Osteoblast (primary cell): ENCODE measurements around the gene ASMTL. TPM values are rescaled to one million over a fixed set of nuclear protein-coding genes. Genes with fewer than 3 reads are reported as not detected.

Experiments used
- DNase-seq: peaks from one replicate; pipeline ENCODE4 v3.0.0; 2011; ENCODE audit warnings: low spot score, mixed read lengths; ENCODE audit not compliant: insufficient read length; ENCODE audit errors: missing footprints
- H2AFZ ChIP-seq: 2 replicates; pipeline ENCODE4 v1.6.0; 2011; ENCODE audit warnings: mild to moderate bottlenecking, low read length
- H3K27ac ChIP-seq: 2 replicates; pipeline ENCODE4 v1.5.1; 2011; ENCODE audit warnings: mild to moderate bottlenecking, low read depth, low read length, moderate library complexity
- H3K27me3 ChIP-seq: 2 replicates; pipeline ENCODE4 v1.6.0; 2012; ENCODE audit warnings: mild to moderate bottlenecking, control low read depth, inconsistent platforms, low read length, moderate library complexity; ENCODE audit not compliant: insufficient read depth
- H3K36me3 ChIP-seq: 2 replicates; pipeline ENCODE4 v1.5.1; 2011; ENCODE audit warnings: mild to moderate bottlenecking, low read length, control low read depth, moderate library complexity; ENCODE audit not compliant: insufficient read depth
- H3K4me1 ChIP-seq: 2 replicates; pipeline ENCODE4 v1.5.1; 2011; ENCODE audit warnings: mild to moderate bottlenecking, low read length, control low read depth, moderate library complexity; ENCODE audit not compliant: insufficient read depth
- H3K4me2 ChIP-seq: 2 replicates; pipeline ENCODE4 v1.6.0; 2011; ENCODE audit warnings: mild to moderate bottlenecking, low read length; ENCODE audit not compliant: insufficient read depth
- H3K4me3 ChIP-seq: fragments of 200-600 bp; sonication (generic); 3 replicates; pipeline ENCODE4 v1.5.1; 2012; ENCODE audit warnings: mild to moderate bottlenecking, low read length, inconsistent platforms; ENCODE audit not compliant: insufficient read depth
- H3K79me2 ChIP-seq: 2 replicates; pipeline ENCODE4 v1.6.0; 2012; ENCODE audit warnings: mild to moderate bottlenecking, low read length, control low read depth, inconsistent platforms; ENCODE audit not compliant: insufficient read depth
- H3K9me3 ChIP-seq: 2 replicates; pipeline ENCODE4 v1.5.1; 2011; ENCODE audit warnings: low read depth, low read length, control low read depth
- H4K20me1 ChIP-seq: 2 replicates; pipeline ENCODE4 v1.6.0; 2012; ENCODE audit warnings: mild to moderate bottlenecking, low read length, control low read depth; ENCODE audit not compliant: insufficient read depth
- total RNA-seq: library from RNA; depleted of rRNA; stranded (reverse); fragments of >200 nt; gene quantifications from 2 replicates; pipeline ENCODE4 v1.2.3, GENCODE V29; 2012
- TF ChIP-seq, protein P1 (sequence below): IDR thresholded peaks from 2 replicates; pipeline ENCODE4 v1.5.1; 2011; ENCODE audit warnings: mild to moderate bottlenecking, low read depth, low read length, moderate library complexity; ENCODE audit errors: extremely low read depth

ASMTL gene
- total RNA-seq, 1 donor: 24.6 TPM

- Histone ChIP-seq H2AFZ (no peak overlapping the region), H3K4me1 (peaks cover 35% of the 10 kb centered on the region), H3K4me3 (peak overlapping the region; percentile 100), H4K20me1 (peaks cover 69% of the 10 kb centered on the region), H3K27me3 (no peaks in the 10 kb centered on the region), H3K4me2 (peak overlapping the region; percentile 100), H3K79me2 (peaks cover 68% of the 10 kb centered on the region), H3K27ac (peak overlapping the region; percentile 95), H3K9me3 (no peaks in the 10 kb centered on the region), H3K36me3 (peaks cover 53% of the 10 kb centered on the region)
- DNase-seq: no peak
- TF ChIP-seq, protein P1, sequence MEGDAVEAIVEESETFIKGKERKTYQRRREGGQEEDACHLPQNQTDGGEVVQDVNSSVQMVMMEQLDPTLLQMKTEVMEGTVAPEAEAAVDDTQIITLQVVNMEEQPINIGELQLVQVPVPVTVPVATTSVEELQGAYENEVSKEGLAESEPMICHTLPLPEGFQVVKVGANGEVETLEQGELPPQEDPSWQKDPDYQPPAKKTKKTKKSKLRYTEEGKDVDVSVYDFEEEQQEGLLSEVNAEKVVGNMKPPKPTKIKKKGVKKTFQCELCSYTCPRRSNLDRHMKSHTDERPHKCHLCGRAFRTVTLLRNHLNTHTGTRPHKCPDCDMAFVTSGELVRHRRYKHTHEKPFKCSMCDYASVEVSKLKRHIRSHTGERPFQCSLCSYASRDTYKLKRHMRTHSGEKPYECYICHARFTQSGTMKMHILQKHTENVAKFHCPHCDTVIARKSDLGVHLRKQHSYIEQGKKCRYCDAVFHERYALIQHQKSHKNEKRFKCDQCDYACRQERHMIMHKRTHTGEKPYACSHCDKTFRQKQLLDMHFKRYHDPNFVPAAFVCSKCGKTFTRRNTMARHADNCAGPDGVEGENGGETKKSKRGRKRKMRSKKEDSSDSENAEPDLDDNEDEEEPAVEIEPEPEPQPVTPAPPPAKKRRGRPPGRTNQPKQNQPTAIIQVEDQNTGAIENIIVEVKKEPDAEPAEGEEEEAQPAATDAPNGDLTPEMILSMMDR: no peak
Measured at GRCh38 chrX:1390621-1391369, 61.9 kb downstream of the ASMTL start.

- Histone ChIP-seq H3K27ac (no peak overlapping the region), H3K79me2 (peaks cover 63% of the 10 kb centered on the region), H4K20me1 (peaks cover 67% of the 10 kb centered on the region), H3K27me3 (no peaks in the 10 kb centered on the region), H3K4me2 (no peak overlapping the region), H3K36me3 (peaks cover 61% of the 10 kb centered on the region), H2AFZ (no peak overlapping the region), H3K4me3 (no peak overlapping the region), H3K4me1 (peaks cover 30% of the 10 kb centered on the region), H3K9me3 (no peaks in the 10 kb centered on the region)
- DNase-seq: no peak
- TF ChIP-seq, protein P1: no peak
Measured at GRCh38 chrX:1389993-1390285, 62.8 kb downstream of the ASMTL start.

GRCh38 chrX:1389181-1389992 lies 63.3 kb downstream of the ASMTL start:
- Histone ChIP-seq H3K9me3 (no peaks in the 10 kb centered on the region), H3K79me2 (peaks cover 62% of the 10 kb centered on the region), H3K27me3 (no peaks in the 10 kb centered on the region), H3K27ac (no peak overlapping the region), H4K20me1 (peaks cover 68% of the 10 kb centered on the region), H3K36me3 (peaks cover 66% of the 10 kb centered on the region), H3K4me2 (no peak overlapping the region), H3K4me1 (peaks cover 25% of the 10 kb centered on the region), H3K4me3 (no peak overlapping the region), H2AFZ (no peak overlapping the region)
- peak; percentile 75 for DNase-seq
- TF ChIP-seq, protein P1: no peak

GRCh38 chrX:1388651-1389050 lies 64.1 kb downstream of the ASMTL start:
- H3K4me2 ChIP-seq: no peak overlapping the region

More at GRCh38 chrX:1388651-1389050, 64.1 kb downstream of the ASMTL start:
- H3K9me3 ChIP-seq: no peaks in the 10 kb centered on the region
- DNase-seq: no peak
- no peak overlapping the region for H2AFZ ChIP-seq
- H3K79me2 ChIP-seq: peaks cover 58% of the 10 kb centered on the region
- peaks cover 69% of the 10 kb centered on the region for H4K20me1 ChIP-seq
- no peak overlapping the region for H3K4me3 ChIP-seq
- no peaks in the 10 kb centered on the region for H3K27me3 ChIP-seq
- H3K36me3 ChIP-seq: peaks cover 66% of the 10 kb centered on the region
- H3K4me1 ChIP-seq: peaks cover 18% of the 10 kb centered on the region
- no peak overlapping the region for H3K27ac ChIP-seq
- TF ChIP-seq, protein P1: no peak
